NCI-H226 (cell line): ENCODE measurements around the gene OSBPL5.
A peak's percentile ranks its signal among the peaks of the same experiment; 100 is the strongest.

Experiments used
- DNase-seq: peaks from one replicate; pipeline ENCODE4 v3.0.0-alpha.2; 2015

The OSBPL5 gene

DNA sequence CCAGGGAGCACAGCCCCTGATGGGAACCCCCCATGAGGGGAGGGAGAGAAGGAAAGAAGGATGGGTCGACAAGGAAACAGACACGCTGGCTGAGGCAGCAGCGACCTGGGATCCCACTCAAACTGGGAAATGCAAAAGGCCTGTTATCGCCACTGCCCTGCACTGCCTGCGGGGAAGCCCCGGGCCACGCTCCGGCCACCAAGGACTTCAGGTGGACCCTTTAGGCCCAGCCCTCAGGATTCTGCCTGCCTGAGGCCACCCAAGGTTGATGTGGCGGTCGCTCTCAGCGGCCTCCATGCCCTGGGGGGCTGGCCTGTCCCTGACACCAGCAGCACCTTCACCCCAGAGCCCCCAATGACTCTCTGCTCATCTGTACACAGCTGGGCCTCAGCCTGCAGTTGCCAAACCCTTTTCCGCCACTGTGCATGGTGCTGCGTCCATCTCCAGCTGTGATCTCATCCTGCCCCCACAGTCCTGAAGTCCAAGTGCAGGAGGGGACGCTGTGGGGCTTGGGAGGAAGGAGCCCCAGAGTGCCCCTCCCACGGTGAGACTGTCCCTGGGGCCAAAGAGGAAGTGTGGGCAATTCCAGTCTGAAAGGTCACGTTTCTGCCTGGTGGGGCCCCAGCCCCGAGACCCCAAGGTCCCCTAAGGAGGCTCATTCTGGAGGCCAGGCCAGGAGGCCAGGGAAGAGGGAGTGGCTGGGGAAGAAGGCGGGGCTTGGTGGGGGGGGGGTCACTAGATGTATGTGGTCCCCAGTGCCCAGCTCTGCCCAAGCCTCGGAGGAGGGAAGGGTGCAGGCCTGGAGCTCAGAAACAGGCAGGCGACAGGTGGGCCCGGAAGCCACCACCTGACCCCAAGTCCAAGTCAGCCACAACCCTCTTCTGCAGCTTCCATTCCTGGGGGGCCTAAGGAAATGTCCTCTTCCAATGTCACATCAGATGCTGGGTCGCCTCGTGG, 31.6 kb downstream of the OSBPL5 start:
- DNase-seq, result no peak

- DNase-seq, result no peak
These were observed 32.3 kb downstream of the OSBPL5 start for GRCh38 chr11:3132831-3133260.

GRCh38 chr11:3132271-3132781, 32.8 kb downstream of the OSBPL5 start:
- no peak for DNase-seq

DNA sequence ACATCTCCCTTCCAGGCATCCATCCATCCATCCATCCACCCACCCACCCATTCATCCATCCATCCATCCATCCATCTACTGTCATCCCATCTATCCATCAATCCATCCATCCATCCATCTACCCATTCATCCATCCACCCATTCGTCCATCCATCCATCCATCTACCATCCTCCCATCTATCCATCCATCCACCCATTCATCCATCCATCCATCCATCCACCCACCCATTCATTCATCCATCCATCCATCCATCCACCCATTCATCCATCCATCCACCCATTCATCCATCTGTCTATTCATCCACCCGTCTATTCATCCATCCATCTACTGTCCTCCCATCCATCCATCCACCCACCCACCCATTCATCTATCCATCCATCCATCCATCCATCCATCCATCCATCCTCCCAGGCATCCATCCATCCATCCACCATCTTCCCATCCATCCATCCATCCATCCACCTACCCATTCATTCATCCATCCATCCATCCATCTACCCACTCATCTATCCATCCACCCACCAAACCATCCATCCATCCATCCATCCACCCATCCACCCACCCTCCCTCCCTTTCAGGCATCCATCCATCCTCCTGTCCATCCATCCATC, 33.7 kb downstream of the OSBPL5 start:
- DNase-seq, result no peak

DNA sequence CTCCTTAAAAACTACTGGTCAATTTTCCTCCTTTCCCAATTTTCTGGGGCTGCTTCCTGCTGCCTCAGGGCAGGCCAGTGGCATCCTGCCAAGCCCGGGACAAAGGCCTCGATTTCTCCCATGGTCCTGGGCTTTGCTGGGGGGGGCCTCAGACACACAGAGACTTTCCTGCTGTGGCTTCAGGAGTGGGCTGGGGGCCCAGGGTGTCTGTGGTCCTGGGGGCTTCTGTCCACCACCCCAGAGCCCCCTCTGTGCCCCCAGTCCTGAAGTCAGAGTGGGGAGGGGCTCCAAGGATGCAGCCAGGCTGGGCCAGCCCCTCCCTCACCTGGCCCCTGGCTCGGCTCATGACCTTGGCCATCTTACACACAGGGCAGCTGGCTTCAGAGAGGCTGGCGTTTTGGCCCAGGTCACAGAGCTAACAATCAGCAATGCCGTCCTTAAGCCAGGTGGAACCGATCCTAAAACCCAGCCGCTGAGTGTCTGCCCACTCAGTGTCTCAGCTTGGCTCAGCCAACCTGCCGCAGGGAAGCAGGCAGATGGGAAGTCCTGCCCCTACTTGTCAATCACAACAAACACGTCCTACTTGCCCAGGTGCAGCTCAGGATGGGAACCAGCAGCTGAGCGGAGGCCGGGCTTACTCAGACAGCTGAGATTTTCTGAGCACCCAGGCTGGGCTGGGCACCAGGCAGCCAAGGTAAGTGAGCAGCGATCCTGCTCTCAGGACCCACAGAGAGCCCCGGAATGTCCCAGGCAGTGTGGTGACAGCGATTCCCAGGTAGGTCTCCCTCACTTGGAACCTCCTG, 34.6 kb downstream of the OSBPL5 start:
- DNase-seq, result no peak

- no peak for DNase-seq
These were observed 35.4 kb downstream of the OSBPL5 start for GRCh38 chr11:3129591-3130268.

DNA sequence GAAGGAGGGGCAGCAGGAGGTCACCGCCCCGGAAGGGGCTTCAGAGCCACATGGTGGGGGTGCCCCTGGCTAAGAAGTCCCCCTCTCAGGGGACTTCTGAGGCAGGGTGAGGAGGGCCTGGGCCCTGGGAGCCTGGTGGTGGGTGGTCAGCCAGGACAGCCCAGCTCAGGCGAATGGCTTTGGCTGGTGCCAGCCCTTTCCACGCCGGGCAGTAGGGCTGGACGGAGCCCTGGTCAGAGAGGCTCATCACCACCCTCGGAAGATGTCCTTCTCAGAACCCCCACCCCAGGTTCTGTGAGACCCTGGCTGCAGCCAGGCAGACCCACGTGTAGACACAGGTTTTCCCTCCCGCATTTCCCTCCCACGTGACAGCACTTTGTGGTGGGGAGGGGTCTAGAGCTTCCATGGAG, 35.9 kb downstream of the OSBPL5 start:
- DNase-seq, result no peak

DNA sequence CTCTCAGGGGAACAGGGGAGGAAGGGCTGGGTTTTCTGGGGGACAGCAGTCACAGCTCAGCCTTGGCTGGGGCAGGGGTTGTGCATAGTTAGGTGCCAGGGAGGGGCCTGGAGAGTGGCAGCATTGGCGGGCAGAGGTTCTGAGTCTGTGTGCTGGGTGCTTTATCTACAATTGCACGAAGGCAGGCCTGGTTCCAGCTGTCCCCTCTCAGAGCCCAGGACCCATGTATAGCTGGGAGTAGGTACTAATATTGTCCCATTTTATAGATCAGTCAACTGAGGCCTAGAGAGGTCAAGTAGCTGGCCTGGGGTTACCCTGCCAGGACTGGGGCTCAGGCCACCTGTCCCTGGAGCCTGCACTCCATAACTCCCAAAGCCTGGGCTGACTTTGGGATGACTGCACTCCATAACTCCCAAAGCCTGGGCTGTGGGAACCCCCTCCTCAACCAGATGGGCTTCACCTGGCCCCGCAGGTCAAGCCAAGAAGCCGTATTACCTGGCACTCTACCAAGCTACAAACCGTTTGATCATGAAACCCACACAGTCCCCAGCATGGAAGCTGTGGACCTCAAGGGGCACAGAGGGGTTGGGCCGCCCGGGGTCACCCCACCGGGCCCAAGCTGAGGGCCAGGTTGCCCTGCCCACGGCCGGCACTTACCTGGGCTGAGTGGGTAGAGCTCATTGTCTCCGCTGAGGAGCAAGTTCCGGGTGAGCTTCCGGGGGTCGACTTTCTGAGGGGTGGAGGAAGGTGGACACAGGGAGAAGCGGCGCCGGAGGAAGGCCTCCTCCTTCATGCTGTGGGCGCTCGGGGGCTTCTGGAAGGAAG, 36.5 kb downstream of the OSBPL5 start:
- DNase-seq, result no peak

- no peak for DNase-seq
These were observed 37.3 kb downstream of the OSBPL5 start for GRCh38 chr11:3127706-3128355.

GRCh38 chr11:3126901-3127691, 38.0 kb downstream of the OSBPL5 start:
- no peak for DNase-seq

- no peak for DNase-seq
These were observed 38.8 kb downstream of the OSBPL5 start for GRCh38 chr11:3126207-3126865.

DNA sequence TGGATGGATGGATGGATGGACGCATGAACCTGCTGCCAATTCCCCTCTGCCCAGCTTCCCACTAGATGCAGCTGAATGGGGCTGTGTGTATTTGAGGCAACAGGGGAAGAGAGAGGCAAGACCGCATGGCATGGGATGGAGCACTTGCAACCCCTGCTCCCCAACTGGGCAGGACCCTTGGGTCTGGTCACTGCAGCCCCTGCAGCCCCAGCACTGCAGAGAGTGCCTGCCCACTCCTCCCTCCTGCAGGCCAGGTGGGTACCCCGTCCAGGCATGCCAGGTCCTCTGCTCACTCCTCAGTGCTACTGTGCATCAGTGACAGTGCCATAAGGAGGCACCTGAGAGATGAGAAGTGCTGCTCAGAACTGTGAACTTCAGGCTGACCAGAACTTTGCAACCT, 40.3 kb downstream of the OSBPL5 start:
- no peak for DNase-seq

DNA sequence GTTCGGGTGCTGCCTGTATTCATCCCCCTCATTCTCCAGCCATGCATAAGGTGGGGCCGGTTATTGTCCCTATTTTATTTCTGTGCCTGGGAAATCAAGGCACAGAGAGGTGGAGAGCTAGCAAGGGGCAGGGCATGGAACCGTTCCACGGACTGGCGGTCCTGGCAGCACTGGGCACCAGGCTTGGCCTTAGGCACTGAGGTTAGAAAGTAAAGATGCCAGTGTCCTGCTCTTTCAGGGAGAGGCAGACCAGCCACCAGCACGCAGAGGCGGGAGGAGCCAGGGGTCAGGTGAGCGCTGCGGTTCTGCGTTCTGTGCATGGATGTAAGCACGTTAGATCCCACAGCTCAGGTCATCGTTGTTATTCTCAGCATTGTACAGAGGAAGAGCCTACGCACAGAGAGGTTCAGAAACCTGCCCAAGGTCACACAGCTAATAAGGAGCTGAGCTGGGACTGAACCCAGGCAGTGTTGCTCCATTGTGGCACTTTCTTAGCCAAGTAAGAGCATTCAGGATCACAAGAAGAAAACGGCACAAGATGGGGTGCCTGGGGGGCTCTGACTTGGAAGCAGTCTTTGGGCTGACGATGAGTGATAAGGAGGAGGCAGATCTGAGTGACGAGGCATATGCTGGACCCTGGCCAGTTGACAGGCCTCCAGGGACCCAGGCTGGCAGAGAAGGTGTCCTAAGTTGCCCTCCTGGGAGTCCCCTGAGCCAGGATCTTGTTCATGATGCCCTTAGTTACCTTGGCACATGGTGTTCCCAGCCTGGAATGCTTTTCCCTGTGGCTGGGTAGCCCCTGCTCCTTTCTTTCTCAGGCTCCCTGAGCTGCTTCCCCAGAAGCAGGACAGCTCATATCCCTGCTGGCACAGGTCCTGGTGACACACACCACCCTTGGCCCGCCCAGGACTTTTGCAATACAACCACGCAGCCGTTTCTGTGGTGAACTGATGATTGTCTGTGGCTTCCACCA, 41.1 kb downstream of the OSBPL5 start:
- DNase-seq, result peak; percentile 91

DNA sequence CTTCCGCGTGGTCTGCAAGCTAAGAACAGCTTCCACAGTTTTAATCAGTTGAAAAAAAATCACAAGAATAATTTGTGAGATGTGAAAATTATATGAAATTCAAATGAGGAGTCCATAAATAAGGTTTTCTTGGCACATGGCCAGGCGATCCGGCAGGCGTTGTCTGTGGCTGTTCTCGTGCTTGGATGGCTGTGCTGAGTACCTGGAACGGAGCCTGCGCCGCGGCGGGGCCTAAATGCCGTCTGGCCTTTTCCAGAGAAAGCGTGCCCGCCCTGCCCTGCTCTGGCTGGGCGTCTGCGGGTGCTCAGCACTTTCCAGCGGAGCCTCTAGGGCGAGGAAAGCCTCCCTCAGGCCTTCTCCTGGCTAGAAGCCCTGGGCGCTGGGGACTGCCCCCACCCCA, 41.8 kb downstream of the OSBPL5 start:
- no peak for DNase-seq

GRCh38 chr11:3122775-3123201, 42.3 kb downstream of the OSBPL5 start:
- DNase-seq, result no peak

- no peak for DNase-seq
These were observed 43.0 kb downstream of the OSBPL5 start for GRCh38 chr11:3121931-3122774.

DNA sequence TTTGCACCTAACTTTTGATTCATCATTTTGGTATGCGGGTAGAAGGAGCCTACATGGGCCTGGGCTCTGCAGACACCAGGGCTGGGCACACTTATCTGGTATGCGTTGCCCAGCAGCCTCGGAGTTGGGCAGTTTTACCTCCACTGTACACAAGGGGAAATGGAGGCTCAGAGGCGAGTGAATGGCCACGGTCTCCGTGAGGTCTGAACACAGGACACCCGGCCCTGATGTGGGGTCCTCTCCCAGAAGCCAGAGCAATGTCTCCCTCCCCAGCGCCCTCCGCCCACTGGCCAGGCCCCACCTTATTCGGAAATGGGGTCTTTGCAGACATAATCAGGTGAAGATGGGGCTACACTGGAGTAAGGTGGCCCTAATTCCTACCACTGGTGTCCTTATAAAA, 43.7 kb downstream of the OSBPL5 start:
- peak; percentile 27 for DNase-seq
